Gastroesophageal sphincter (tissue), 4 donors: ENCODE measurements around the gene ARHGAP27. TPM values are rescaled to one million over a fixed set of nuclear protein-coding genes. Genes with fewer than 3 reads are reported as not detected.

Experiments used
- ATAC-seq: fragments of 150-250 bp; one replicate; pipeline ENCODE4 v1.9.1; 2016; ENCODE audit warnings: mild to moderate bottlenecking, moderate library complexity
- H3K27ac ChIP-seq, 4 donors: fragments of 200-600 bp; sonication (generic) in 3 of 4; 1 replicate in 3 of 4; 2 replicates in 1 of 4; pipeline ENCODE4 v1.5.1; 2016 to 2019
- H3K27me3 ChIP-seq: fragments of 200-600 bp; sonication (generic); one replicate; pipeline ENCODE4 v1.5.1; 2019
- H3K36me3 ChIP-seq, 2 donors: fragments of 200-600 bp; sonication (generic); one replicate each; pipeline ENCODE4 v1.5.1; 2019; ENCODE audit warnings: control low read depth in 1 of 2
- H3K4me1 ChIP-seq, 3 donors: fragments of 200-600 bp; sonication (generic); 1 replicate in 2 of 3; 2 replicates in 1 of 3; pipeline ENCODE4 v1.5.1; 2016 to 2019; ENCODE audit warnings: control low read depth in 2 of 3
- H3K4me3 ChIP-seq, 2 donors: fragments of 200-600 bp; sonication (generic); one replicate each; pipeline ENCODE4 v1.5.1; 2019; ENCODE audit warnings: mild to moderate bottlenecking in 1 of 2, moderate library complexity in 1 of 2
- H3K9me3 ChIP-seq, 3 donors: fragments of 200-600 bp; sonication (generic); one replicate each; pipeline ENCODE4 v1.5.1; 2017 to 2019; ENCODE audit warnings: control low read depth in 2 of 3
- CTCF ChIP-seq, 4 experiments: fragments of 200-600 bp in 2 of 4; fragments of 450-650 bp in 2 of 4; sonication (generic) in 1 of 4; IDR thresholded peaks; one replicate each; pipeline ENCODE4 v1.5.1; 2017 to 2019; ENCODE audit warnings: antibody characterized with exemption in 4 of 4, mild to moderate bottlenecking in 2 of 4, moderate library complexity in 2 of 4
- EP300 ChIP-seq: sonication (generic); formaldehyde crosslinking; IDR thresholded peaks from one replicate; pipeline ENCODE4 v1.6.1; 2017; ENCODE audit warnings: antibody characterized with exemption, mild to moderate bottlenecking
- POLR2A ChIP-seq, 2 donors: fragments of 450-650 bp; IDR thresholded peaks; one replicate each; pipeline ENCODE4 v1.6.1; 2017; ENCODE audit warnings: antibody characterized with exemption in 2 of 2, mild to moderate bottlenecking in 2 of 2, moderate library complexity in 1 of 2
- POLR2AphosphoS5 ChIP-seq: sonication (generic); formaldehyde crosslinking; IDR thresholded peaks from one replicate; pipeline ENCODE4 v1.6.1; 2017; ENCODE audit warnings: antibody characterized with exemption
- WGBS, 2 donors: methylation state at CpG; one replicate each; pipeline ENCODE4 v1.1.5; 2018; ENCODE audit warnings: low coverage in 1 of 2; 5-methylcytosine and 5-hydroxymethylcytosine counted together
- total RNA-seq, 4 donors: library from RNA; depleted of rRNA; stranded (reverse); fragments of >200 nt; gene quantifications; one replicate each; pipeline ENCODE4 v1.1.0, GENCODE V29; 2016

The ARHGAP27 gene
- total RNA-seq, 4 donors from 2014 or later = 11.6 to 18.1 (median 12.8) TPM

DNA sequence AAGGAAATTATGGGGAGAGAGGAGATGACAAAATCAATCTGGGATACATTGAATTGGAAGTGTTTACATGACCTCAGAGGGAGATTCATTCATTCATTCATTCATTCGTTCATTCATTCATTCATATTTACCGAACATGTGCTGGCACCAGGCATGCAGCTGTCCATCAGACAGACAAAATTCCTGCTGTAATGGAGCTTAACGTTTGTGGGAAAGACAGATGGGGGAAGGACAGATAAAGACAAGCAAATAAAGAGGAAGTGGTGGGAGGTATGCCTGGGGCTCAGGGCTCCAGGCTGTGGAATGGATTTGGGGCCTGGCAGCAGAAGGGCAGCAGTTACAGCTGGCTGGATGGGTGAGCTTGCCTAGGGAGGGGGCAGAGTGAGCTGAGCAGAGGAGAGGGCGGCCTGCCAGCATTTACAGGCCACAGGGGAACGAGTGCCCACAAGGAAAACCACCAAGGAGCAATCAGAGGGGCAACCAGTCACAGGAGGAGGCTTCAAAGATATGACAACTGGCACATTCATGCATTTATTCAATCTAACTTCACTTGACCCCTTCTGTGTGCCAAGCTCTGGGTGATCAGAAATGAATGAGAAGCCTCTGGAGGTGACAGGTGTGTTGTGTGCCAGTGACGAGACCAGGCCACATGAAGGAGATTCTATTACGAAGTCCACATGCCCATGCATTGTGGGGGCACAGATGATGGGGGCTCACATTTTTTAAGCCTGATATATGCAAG lies 48.5 kb downstream of the ARHGAP27 start:
- no peak for ATAC-seq
- H3K4me1 ChIP-seq = peaks cover 0 to 10% (median 3%) of the 10 kb centered on the region in 3 donors

DNA sequence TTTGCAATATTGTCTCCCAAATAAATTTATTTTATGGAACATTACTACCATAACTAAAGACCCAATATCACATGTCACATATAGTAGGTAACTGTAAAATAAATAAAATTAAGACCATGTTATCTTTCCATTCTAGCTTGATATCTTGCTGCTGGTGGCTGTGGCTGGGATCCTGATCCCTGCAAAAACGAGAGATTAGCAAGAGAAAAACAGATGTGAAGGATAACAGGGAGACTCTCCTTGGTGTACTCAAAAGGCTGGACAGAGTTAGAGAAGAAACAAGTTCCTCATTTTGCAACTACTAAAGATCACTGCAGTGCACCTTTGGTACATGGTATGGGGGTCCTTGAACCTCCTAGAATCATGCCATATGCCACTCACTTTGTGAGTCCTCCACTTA lies 49.7 kb downstream of the ARHGAP27 start:
- H3K9me3 ChIP-seq = no peaks in the 10 kb centered on the region
- H3K36me3 ChIP-seq = no peaks in the 10 kb centered on the region
- peaks cover 0 to 10% (median 3%) of the 10 kb centered on the region in 3 donors for H3K4me1 ChIP-seq
- WGBS, 2 donors = 42 to 82% methylated on average over 1 of the region's 1 CpG
- no peak overlapping the region for H3K4me3 ChIP-seq
- TF ChIP-seq CTCF (IDR thresholded peaks at IDR 0.05) = no peak
- H3K27me3 ChIP-seq = peaks cover 8% of the 10 kb centered on the region
- no peak for ATAC-seq
- no peak overlapping the region for H3K27ac ChIP-seq

More for the DNA sequence above, 48.5 kb downstream of the ARHGAP27 start:
- Histone ChIP-seq H3K9me3 (no peaks in the 10 kb centered on the region), H3K27ac (no peak overlapping the region), H3K4me3 (no peak overlapping the region), H3K27me3 (peaks cover 18% of the 10 kb centered on the region), H3K36me3 (no peaks in the 10 kb centered on the region)
- WGBS, 2 donors = 54 to 59% methylated on average over 5 to 7 of the region's 7 CpGs
- TF ChIP-seq EP300 (no peak), POLR2A (IDR thresholded peaks at IDR 0.05) (no peak), POLR2AphosphoS5 (no peak), CTCF (IDR thresholded peaks at IDR 0.05) (no peak)

GRCh38 chr17:45382226-45382625 lies 50.4 kb downstream of the ARHGAP27 start:
- Histone ChIP-seq H3K27me3 (no peaks in the 10 kb centered on the region), H3K36me3 (no peaks in the 10 kb centered on the region), H3K9me3 (no peaks in the 10 kb centered on the region), H3K4me3 (no peak overlapping the region), H3K27ac (no peak overlapping the region), H3K4me1 (peaks cover 0 to 10% (median 3%) of the 10 kb centered on the region in 3 donors)
- WGBS, 2 donors = 53 to 62% methylated on average over 3 of the region's 3 CpGs
- no peak for ATAC-seq
- TF ChIP-seq EP300 = no peak
- TF ChIP-seq POLR2AphosphoS5 = no peak
- TF ChIP-seq POLR2A (IDR thresholded peaks at IDR 0.05) = no peak
- no peak for TF ChIP-seq CTCF (IDR thresholded peaks at IDR 0.05)

DNA sequence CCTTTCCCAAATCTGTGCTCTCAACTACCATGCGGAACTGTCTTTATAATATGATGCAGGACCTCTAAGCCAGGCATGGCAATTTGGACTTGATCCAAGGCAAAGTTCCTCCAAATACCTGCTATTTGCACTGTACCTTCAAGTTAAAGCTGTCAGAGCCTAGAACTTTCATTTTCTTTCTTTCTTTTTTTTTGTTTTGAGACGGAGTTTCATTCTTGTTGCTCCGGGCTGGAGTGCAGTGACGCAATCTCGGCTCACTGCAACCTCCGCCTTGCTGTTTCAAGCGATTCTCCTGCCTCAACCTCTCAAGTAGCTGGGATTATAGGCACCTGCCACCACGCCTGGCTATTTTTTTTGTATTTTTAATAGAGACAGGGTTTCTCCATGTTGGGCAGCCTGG lies 51.7 kb downstream of the ARHGAP27 start:
- Histone ChIP-seq H3K9me3 (no peaks in the 10 kb centered on the region), H3K4me1 (peaks cover 0 to 10% (median 3%) of the 10 kb centered on the region in 3 donors), H3K27ac (no peak overlapping the region), H3K4me3 (no peak overlapping the region), H3K27me3 (no peaks in the 10 kb centered on the region), H3K36me3 (no peaks in the 10 kb centered on the region)
- WGBS, 2 donors = 71 to 73% methylated on average over 8 of the region's 8 CpGs
- TF ChIP-seq EP300 = no peak
- TF ChIP-seq CTCF (IDR thresholded peaks at IDR 0.05) = no peak
- ATAC-seq = no peak

GRCh38 chr17:45380046-45380765 lies 52.5 kb downstream of the ARHGAP27 start:
- peaks cover 0 to 3% (median under 1%) of the 10 kb centered on the region in 3 donors for H3K4me1 ChIP-seq
- TF ChIP-seq POLR2A (IDR thresholded peaks at IDR 0.05) = no peak
- no peak for TF ChIP-seq CTCF (IDR thresholded peaks at IDR 0.05)
- no peak for TF ChIP-seq POLR2AphosphoS5
- no peak for TF ChIP-seq EP300
- H3K27me3 ChIP-seq = no peaks in the 10 kb centered on the region
- no peaks in the 10 kb centered on the region for H3K36me3 ChIP-seq
- no peaks in the 10 kb centered on the region for H3K9me3 ChIP-seq
- no peak overlapping the region for H3K4me3 ChIP-seq
- no peak overlapping the region for H3K27ac ChIP-seq
- WGBS, 2 donors = 69 to 82% methylated on average over 7 to 12 of the region's 13 CpGs
- ATAC-seq = no peak
